Peyer's patch (tissue), 4 donors: ENCODE results near the gene SHISA6.

ENCODE experiments used
- CTCF ChIP-seq, 6 experiments: fragments of 450-650 bp in 4 of 6; fragments of 200-600 bp in 2 of 6; sonication (generic) in 1 of 6; IDR thresholded peaks; one replicate each; pipeline ENCODE4 v1.5.1; 2017 to 2019; ENCODE audit warnings: antibody characterized with exemption in 6 of 6, mild to moderate bottlenecking in 3 of 6, moderate library complexity in 1 of 6
- POLR2A ChIP-seq, 2 donors: fragments of 450-650 bp; IDR thresholded peaks; one replicate each; pipeline ENCODE4 v1.5.1; 2017; ENCODE audit warnings: antibody characterized with exemption in 2 of 2, mild to moderate bottlenecking in 2 of 2, moderate library complexity in 2 of 2

GRCh38 chr17:11326492-11326891, 85.5 kb downstream of the SHISA6 start:
- TF ChIP-seq POLR2A (IDR thresholded peaks at IDR 0.05) (no peak), CTCF (IDR thresholded peaks at IDR 0.05) (no peak)
